ENCODE measurements around the gene CCDC85B.

- TF ChIP-seq CTCF (IDR thresholded peaks at IDR 0.05): no peak
- TF ChIP-seq POLR2A (IDR thresholded peaks at IDR 0.05): no peak
These were observed 40.7 kb upstream of the CCDC85B start for GRCh38 chr11:65849771-65850216.
